Stimulated activated CD8-positive, alpha-beta memory T cell treated with anti-CD3 and anti-CD28 coated beads, Interleukin-15, amount 100 ng/mL, for 1 hour (primary cell): Measurements from ENCODE around the gene LRRC32.

Experiments
- DNase-seq: peaks from one replicate; pipeline ENCODE4 v3.0.0-alpha.2; 2020; ENCODE audit warnings: low read depth

The LRRC32 gene

GRCh38 chr11:76662656-76663485 is 7.7 kb downstream of the LRRC32 start:
- DNase-seq: no peak

- DNase-seq: no peak
Observed at GRCh38 chr11:76661834-76662434, 8.6 kb downstream of the LRRC32 start.

DNA sequence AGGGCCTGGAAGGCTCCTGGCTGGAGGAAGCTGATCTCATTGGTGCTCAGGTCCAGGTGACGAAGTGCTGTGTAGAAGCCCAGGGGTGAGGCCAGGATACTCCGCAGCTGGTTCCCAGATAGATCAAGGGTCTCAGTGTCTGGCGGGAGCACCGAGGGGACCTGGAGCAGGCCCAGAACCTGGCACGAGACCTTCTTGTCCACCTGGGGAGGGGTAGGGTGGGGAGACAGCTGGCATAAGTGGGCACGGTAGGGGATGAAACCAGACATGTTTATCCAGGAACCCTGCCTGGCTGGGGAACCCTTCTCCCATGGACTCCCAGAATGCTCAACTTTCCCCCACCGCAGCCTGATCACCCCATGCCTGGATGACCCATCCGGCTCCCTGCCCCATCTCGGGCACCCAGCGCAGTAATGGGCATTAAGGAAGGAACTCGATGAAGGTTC is 9.2 kb downstream of the LRRC32 start:
- DNase-seq: no peak

GRCh38 chr11:76660533-76661305 is 9.8 kb downstream of the LRRC32 start:
- no peak for DNase-seq

GRCh38 chr11:76659672-76660532 is 10.6 kb downstream of the LRRC32 start:
- DNase-seq: no peak

DNA sequence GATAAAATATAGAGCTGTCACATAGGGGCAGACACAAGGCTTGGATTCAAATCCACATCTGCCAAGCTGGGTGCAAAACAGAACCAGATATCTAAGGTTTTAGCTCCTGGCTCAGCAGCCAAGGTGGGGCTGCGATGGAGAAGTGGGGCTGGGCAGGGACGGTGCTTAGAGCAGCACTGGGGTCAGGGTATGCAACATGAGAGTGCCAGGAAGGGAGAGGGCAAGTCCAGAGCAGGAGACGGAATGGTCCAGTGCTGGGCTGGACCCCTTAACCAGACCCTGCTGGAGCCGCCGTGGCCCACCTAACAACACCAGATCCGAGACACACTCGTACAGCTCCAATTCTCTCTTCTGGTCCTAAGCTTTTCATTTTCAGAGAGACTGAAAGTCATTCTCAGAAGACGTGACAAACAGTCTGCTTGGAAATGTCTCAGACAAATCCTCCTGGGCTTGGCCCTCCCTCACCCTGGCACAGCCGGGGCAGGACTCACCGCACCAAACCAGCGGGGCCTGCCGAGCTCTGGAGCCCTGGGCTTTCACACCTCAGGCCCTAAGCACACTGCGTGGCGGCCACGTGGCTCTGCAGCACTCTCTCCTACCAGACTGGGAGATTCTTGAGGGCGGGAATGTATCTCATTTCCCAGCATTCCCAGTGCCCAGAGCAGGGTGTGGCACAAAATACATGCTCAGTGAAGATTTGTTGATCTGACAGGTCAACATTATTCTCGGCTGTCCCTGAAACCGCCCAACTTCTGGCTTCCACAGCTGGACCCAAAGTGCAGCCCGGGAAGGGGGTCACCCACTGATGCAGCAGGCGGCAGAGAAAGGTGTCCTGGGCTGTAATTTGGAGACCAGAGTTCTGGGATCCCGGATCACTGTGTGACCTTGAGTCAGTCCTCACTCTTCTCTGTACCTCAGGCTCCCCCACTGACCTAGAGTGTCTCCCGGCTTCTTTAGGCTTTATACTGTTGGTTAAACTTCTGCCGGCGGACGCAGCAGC is 11.6 kb downstream of the LRRC32 start:
- no peak for DNase-seq

DNA sequence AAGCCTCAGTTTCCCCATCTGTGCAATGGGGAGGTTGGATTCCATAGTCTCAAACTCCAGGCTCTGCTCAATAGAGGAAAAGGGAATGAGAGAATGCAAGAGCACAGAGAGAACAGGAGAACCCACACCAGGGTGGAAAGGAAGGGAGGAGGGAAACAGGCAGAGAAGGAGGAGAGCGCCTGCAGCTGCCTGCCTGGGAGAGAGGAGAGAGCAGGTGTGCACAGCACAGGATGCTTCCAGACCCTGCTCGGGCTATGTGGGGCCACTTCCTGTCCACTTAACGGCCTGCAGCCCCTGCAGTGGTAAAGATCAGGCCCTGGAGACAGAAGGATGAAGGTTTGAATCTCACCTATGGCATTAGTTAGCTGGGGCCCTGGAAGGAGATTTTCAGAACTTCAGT is 12.3 kb downstream of the LRRC32 start:
- DNase-seq: no peak

DNA sequence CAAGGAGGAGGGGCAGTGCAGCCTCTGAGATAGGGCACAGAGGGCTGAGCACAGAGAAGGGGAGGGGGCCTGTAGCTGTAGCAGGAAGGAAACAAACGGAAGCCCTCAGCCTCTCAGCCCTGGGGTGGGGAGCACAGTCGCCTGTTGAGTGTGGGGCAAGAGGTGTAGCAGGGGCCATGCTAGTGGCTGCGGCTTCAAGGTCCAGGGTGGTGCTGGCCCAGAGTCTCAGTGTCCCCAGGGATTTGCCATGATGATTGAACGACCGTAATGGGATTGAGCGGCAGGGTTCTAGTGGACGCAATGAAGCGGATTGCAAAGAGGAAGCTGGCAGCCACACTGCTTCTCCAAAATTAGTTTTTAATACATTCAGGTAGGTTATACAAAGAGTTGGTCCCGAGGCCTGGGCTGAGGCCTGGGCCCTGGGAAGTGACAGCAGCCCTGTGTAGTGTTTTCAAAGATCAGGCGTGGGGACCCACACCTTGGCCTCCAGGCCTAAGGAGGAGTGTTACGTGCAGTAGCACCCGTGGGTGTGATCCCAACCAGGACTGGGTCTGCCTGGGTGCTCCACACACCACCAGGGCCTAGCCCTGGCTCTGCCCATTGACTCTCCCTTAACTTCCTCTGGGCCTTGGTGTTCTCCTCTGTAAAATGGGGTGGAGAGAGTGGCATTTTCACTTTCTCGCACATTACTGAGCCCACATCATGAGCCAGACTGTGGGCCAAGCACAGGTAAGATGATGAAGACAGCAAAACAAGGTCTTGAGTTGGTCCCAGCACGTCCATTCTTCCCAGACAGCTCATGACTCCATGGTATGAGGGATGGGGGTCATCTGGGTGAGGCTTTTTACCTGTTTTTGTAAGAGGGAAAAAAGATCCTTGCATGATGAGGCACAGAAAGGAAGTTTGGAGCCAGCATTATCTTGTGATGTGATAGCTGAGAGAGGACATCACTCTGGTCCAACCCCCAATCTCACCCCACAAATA is 13.1 kb downstream of the LRRC32 start:
- no peak for DNase-seq

DNA sequence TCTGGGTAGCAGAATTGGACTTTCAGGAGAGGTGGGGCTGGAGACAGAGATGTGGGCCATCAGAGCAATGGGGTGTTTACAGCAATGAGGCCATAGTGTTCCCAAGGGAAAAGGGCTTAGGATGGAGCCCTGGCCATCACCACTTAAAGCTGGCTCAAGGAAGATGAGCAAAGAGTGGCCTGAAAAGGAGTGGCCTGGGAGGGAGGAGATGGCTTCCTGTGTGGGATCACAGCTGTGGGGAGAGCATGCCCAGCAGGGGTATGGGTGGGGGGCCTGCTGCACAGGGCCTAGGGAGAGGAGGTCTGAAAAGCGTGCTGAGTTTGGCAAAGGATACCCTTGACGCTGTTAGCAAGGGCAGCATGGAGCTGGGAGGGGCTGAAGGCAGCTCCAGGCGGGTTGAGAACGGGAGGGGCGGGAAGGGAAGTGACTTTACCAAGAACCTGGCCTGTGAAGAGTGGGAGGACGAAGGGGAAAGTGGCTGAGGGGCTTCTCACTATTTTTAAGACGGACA is 13.9 kb downstream of the LRRC32 start:
- DNase-seq: no peak

- no peak for DNase-seq
Observed at GRCh38 chr11:76656050-76656531, 14.5 kb downstream of the LRRC32 start.

DNA sequence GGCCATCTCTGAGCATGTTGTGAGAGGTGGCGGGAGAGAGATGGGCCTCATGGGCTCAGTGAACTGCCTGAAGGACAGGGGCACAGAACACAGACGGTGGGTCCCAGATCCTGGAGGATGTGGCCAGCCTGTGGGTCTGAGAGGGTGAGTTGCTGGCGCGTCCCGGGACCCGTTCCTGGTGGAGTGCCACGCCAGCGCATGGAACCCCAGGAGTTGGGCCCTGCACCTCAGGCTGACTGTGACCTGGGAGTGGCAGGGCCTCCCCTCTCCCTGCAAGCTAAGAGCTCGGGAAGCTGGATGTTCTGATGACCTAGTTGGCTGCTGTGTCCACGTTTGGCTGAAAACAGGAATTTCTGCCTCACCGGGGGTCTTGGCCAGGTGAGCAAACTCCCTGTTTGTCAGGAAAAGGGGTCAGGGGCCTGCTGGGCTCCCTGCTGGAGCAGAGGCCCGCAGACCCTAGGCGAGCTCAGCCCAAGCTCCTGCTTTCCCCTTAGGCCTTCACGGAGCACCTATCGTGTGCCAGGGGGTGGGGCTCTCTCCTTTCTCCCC is 15.0 kb downstream of the LRRC32 start:
- DNase-seq: no peak

DNA sequence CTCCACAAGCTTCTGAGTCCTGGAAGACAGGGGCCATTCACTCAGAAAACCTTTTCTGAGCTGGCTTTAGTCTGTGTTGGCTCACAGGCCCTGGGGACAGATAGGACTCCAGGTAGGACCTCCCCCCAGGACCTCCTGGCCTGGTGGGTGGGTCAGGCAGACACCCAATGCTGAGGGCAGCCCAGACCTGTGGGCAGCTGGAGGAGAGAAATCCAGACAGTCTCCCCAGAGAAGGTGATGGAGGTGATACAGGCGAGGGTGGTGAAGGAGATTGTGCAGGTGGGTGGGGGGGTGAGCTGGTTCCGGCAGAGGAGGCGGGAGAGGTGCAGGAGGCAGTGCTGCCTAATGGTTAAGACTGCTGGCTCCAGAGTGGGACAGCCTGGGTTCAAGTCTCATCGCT is 15.6 kb downstream of the LRRC32 start:
- no peak for DNase-seq

DNA sequence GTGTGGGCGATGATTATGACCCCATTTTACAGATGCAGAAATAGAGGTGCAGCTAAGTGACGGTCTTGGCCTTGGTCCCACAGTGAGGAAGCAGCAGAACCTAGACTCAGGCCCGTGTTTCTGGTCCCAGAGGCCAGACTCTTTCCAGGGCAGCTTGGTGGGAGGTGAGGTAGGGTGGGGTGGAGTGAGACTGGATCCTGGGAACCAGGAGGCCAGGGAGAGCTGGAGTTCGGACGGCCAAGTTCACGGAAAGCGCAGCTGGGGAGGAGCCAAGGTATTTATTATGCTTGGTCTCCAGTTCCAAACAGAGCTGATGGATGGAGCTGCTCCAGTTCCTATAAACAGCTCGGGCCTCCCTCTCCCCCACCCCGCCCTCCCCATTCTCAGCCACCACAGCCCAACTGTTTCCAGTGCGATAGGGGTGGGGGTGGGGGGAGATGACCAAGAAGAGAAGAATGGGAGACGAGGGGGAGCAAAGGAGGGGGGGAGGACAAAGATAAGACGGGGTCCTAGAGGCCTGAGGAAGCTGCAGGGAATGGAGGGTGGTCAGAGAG is 16.2 kb downstream of the LRRC32 start:
- DNase-seq: no peak

- no peak for DNase-seq
Observed at GRCh38 chr11:76653674-76654284, 16.8 kb downstream of the LRRC32 start.

GRCh38 chr11:76653012-76653673 is 17.4 kb downstream of the LRRC32 start:
- DNase-seq: no peak

DNA sequence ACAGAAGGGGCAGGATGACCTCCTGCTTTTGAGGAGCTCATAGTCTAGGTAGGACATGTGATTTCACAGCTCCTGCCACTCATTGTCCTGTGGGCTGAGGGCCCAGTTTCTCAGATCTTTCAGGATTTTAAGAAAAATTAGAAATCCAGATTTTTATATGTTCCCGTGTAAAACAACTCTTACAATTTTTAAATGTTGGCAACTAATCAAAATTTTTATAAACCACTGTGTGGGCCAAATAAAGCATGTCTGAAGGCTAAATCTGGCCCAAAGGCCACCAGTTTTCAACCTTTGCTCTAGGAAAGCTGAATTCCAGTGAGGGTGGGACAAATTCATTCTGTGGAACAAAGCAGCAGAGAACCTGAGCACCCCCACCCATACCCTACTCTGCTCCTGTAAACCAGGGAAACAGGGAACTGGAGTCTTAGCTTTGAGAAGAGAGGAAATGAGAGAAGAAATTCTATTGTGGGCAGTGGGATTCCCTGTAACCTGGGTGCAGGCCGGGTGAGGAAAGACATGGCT is 20.6 kb downstream of the LRRC32 start:
- DNase-seq: no peak

DNA sequence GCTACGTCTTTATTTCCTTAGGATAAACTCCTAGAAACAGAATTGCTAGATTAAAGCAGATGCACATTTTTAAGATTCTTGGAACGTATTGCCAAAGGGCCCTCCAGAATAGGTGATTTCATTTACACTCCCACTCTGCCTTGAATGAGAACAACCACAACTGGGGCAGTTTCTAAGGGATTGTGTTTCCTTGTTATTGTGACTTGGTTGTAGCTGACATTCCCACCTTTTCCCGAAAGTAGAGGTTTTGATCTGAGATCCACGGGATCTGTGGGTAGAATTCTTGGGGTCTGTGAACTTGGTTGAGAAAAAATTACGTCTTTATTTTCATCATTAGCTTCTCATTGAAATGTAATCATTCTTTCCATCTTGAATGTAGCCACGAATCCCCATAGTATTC is 21.5 kb downstream of the LRRC32 start:
- no peak for DNase-seq
